GM21619 (cell line): ENCODE results near the gene PPID.
A peak's percentile ranks its signal among the peaks of the same experiment; 100 is the strongest.
"Not testable (repeated sequence)": the region's sequence is repeated elsewhere in the genome, so short reads cannot be mapped to it uniquely, and the experiment has no call there.

ENCODE experiments used
- ATAC-seq: cut with Tn5 transposase; IDR thresholded peaks from one replicate; pipeline ENCODE4 v1.9.1; 2021; ENCODE audit not compliant: unreplicated experiment

PPID gene

DNA sequence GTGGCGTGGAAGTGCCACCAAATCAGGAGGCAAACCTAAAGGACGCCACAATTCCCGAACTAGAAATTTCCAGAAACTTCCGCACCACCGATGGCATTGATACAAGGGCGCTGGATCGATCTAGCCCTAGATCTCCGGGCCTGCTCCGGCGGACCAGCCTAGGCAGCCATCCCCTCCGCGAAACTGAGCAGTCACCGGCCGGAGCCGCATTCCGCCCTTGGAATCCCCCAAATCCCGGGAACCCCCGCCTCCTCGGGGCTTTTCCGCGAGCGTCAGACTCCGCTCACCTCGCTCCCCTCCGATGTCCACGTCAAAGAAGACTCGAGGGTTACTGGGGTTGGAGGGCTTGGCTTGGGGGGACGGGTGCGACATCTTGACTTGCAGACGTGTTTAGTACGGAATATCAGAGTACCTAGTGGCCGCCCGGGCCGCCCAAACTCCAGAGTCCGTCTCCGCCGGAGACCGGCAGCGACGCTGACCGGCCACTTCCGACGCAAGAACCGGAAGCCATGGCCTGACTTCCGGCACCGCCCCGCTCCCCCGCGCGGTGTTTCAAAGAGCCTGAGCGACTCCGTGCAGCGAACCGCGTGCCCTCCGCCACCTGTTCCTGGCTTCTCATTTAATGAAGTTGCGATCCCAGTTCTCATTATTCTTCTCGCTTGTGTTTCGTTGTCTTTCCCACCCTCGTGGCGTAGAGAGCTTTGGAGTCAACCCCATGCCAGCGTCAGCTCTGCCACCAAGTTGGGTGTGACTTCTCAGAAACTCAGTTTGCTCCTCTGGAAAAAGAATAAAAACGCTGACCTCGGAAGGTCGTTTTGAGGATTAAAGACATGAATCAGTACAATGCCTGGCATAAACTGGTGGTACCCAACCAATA, at the start of gene PPID:
PPID (minus strand) TSS at position 480 of the 877 bp plus-strand sequence; CDS start at position 372, 108 bp downstream.
- ATAC-seq, result peak; percentile 98

GRCh38 chr4:158771776-158772175, 48.6 kb upstream of the PPID start:
- no peak for ATAC-seq

DNA sequence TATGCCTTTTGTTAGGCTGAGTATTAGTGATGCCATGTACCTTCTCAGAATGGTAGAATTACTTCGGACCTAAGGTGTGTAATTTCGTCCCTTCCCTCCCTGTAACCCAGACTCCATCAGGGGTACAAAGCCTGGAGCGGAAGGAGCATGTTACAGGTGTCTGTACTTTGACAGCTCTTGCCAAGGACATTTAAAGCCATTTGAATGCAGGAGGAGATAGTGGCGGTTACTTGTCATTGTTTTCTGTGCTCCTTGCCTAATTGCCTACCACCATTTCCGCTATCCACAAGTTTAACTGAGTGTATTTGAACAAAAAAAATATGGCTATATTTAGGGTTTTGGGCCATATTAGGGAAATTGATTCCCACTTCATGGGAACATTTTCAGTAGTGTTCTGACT, 47.5 kb upstream of the PPID start:
- no peak for ATAC-seq

DNA sequence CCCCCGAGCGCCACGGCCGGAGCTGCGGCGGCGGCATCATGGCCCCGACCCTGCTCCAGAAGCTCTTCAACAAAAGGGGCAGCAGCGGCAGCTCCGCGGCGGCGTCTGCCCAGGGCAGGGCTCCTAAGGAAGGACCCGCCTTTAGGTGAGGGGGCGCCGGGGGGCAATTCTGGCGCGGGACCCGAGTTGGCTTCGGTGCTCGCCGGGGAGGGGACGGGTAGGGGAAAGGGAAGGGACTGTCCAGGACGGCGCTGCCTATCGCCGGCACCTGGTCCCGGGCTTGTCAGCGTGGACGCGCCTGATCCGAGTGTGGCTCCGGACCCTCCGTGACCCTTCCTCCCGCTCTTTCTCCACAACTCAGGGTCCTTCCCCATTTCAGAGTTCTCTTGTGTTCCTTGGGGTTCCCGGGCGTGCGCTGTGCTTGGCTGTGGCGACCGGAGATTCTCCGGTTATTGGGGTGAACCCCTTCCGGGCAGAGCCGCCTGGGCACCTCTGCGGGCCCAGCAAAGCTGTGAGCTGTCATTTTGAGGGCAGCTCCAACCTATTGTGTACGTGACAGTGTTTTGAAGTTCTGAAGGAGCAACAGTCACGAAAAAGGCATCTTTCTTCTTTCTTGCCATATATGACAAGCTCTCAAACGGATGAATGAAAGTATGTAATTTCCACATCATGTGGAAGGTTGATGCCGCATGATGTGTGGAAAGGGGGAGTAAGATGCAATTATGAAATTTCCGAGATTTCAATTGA, 46.2 kb upstream of the PPID start:
- peak; percentile 35 for ATAC-seq

- ATAC-seq, result peak; percentile 73
These were observed 45.5 kb upstream of the PPID start, which contains the start of gene FNIP2 for GRCh38 chr4:158768555-158769174. Gene FNIP2 (plus strand): TSS chr4:158769026. CDS start chr4:158769213, 187 bp downstream.

GRCh38 chr4:158767451-158767850, 44.3 kb upstream of the PPID start:
- ATAC-seq, result no peak

DNA sequence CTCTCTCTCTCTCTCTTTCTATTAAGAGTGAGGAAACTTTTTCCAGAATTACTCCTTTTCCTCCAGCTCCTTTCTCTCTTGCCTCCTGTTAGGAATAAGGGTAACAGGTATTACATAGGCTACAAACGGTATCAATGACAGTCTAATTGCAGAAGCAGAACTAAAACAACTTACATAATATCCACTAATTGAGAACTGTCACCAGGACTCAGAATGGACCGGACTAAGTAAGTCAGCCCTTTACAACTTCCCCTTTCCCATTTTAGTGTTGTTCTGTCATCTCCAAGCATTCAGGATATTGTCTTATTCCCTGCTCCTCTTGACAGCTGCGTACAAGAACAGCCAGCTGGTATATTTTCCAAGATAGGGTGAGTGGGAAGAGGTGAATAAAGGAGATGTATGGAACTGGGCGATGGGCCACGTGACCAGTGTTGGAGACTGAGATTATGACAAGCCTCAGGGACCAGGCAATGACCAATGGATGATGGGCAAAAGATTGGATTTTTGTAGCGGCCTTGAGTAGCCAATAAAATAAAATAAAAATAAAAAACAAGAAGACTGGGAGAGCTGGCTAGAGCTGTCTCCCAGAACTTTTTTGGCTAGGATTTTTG, 43.3 kb upstream of the PPID start:
- ATAC-seq, result no peak

DNA sequence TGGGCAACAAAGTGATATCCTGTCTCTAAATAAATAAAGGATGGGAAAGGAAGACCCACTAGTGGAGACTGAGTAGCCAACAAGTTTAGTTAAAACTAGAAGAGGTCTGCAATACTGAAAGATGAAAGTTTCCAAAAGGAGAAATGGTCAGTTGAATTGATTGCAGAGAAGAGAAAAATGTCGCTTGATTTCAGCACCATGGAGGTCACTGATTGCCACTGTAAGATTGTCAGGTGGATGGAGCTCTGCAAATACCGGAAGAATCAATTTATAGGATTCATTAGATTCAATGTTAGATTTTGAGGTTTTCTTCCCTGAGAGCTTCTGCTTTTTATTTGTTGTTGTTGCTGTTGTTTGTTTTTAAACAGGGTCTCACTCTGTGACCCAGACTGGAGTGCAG, 40.3 kb upstream of the PPID start:
- ATAC-seq, result no peak

DNA sequence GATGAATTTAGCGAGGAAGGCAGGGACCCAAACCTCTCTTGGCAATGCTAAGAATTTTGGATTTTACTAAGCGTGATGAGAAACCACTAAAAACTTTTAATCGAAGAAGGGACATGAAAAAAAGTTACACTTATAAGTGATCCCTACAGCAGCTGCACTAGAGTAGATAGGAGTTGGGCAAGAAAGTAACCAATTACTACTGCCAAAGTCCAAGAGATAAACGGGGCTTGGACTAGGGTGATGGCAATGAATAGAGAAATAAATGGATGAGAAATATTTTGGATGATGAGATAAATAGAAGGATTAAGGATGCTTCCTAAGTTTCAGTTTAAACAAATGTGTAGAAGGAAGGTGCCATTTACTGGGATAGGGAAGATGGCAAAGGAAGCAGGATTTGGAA, 39.4 kb upstream of the PPID start:
- ATAC-seq, result no peak

DNA sequence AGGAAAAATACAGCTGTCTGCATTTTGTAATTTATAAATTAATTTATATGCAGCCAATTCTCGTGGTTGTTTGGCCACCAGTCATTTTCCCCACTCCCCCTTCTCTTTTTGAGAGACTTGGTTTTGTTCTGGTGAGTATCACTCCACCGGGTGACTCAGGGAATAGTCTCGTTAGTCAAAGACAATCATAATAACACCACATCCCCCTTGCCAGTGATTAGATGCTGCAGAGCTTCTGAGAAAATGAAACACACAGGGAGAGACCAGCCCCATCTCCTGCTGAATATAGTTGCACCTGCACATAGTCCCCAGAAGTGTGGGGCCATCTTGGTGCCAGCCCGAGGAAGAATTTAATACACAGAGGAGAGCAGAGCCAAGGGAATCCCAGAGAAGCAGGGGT, 37.7 kb upstream of the PPID start:
- no peak for ATAC-seq

DNA sequence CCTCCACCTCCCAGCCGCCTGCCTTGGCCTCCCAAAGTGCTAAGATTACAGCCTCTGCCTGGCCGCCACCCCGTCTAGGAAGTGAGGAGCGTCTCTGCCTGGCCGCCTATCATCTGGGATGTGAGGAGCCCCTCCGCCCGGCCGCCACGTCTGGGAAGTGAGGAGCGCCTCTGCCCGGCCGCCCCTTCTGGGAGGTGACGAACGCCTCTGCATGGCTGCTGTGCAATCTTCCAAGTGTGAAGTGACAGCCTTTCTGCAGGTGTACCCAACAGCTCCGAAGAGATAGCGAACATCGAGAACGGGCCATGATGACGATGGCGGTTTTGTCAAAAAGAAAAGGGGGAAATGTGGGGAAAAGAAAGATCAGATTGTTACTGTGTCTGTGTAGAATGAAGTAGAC, 36.3 kb upstream of the PPID start:
- ATAC-seq, result not testable (repeated sequence)

DNA sequence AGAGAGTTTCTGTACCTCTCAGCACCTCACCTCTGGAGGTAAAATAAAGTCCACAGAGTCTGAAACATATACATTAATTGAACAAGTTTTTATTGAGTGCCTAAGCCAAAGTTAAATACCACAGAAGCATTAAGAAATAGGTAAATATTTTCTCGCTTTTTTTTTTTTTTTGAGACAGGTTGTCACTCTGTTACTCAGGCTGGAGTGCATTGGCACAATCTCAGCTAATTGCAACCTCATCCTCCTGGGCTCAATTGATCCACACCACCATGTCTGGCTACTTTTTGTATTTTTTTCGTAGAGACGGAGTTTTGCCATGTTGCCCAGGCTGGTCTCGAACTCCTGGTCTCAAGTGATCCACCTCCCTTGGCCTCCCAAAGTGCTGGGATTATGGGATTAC, 35.5 kb upstream of the PPID start:
- ATAC-seq, result no peak

DNA sequence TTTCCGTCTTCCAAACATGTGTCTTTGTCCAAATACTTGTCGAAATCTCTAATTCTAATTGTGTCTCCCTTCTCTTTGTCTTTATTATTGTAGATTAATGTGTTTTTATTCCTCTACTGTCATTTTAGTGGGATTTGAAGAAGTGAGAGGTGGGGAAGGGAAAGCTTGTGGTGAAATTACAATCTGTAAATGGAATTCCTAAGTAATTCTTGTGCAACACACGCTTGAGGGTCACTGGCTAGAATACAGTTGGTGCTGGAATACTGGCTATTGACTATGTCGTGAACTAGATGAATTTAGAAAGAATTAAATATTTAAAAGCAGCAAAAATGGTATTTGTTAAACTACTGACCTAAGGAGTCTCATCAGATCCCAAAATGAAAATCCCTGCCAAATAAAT, 34.9 kb upstream of the PPID start:
- ATAC-seq, result no peak

DNA sequence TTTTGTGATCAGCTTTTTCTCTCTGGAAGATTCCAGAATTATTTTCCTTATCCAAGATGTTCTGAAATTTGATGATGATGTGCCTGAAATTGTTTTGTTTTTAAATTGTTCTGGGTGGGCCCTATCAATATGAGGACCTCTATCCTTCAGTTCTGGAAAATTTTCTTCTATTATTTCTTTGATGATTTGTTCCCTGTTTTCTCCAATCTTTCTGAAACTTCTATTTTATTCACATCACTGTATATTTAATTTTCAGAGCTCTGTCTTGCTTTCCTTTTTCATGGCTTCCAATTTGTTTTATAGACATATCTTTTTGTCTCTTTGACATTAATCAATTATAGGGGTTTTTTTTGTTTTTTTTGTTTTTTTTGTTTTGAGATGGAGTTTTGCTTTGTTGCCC, 33.4 kb upstream of the PPID start:
- no peak for ATAC-seq

DNA sequence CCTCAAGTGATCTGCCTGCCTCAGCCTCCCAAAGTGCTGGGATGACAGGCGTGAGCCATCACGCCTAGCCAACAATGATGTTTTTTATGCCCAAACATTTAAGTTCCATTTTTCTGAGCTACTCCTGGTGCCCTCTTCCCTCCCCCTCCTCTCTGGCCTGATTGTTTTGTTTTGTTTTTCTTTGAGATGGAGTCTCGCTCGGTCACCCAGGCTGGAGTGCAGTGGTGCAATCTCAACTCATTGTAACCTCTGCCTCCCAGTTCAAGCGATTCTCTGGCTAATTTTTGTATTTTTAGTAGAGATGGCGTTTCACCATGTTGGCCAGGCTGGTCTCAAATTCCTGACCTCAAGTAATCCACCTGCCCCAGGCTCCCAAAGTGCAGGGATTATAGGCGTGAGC, 32.6 kb upstream of the PPID start:
- not testable (repeated sequence) for ATAC-seq

DNA sequence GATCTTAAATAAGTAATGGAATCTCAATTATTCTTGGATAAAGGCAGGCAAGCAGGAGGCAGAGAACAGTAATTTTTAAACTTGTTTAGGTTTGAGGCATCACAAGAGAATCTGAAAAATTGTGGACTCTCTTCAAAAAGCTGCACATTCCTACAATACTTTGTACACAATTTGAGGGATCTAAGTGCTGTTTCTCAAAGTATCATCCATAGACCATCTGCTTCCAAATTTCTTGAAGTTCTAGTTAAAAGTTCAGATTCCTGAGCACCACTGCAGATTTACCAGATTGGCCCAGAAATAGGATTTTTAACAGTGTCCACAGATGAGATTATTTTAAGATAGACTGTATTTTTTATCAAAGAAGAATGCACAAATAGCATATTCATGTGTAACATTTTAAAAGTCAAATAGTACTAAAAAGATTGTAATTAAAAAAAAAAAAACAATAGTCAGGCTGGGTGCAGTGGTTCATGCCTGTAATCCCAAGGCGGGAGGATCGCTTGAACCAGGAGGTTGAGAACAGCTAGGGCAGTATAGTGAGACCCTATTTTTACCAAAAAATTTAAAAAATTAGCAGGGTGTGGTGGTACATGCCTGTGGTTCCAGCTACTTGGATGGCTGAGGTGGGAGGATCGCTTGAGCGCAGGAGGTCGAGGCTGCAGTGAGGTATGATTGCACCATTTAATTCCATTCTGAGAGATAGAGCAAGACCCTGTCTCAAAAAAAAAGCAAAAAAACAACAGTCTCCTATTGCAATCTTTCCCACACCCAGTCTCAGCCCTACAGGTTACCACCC, 31.4 kb upstream of the PPID start:
- no peak for ATAC-seq

DNA sequence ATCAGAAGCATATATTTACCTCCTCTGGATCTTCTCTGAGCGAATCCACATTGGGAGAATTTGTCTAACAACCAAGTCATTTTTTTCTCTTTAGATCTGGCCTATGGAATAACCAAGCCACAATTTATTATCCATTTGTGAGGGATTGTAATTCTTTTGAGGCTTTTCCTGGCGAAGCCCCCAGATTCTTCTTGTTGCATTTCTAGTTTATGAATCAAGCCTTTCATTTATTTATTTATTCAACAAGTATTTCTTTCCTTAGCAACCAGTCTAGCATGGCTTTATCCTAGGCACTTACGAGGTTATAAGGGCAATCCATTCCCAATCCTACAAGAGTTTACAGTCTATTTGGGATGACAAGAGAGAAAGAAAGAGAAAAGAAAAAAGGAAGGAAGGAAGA, 27.2 kb upstream of the PPID start:
- no peak for ATAC-seq

DNA sequence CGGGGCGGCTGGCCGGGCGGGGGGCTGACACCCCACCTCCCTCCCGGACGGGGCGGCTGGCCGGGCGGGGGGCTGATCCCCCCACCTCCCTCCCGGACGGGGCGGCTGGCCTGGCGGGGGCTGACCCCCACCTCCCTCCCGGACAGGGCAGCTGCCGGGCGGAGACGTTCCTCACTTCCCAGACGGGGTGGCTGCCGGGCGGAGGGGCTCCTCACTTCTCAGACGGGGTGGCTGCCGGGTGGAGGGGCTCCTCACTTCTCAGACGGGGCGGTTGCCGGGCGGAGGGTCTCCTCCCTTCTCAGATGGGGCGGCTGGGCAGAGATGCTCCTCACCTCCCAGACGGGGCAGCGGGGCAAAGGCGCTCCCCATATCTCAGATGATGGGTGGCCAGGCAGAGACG, 23.3 kb upstream of the PPID start:
- not testable (repeated sequence) for ATAC-seq

- no peak for ATAC-seq
These were observed 18.3 kb upstream of the PPID start for GRCh38 chr4:158741326-158742021.

DNA sequence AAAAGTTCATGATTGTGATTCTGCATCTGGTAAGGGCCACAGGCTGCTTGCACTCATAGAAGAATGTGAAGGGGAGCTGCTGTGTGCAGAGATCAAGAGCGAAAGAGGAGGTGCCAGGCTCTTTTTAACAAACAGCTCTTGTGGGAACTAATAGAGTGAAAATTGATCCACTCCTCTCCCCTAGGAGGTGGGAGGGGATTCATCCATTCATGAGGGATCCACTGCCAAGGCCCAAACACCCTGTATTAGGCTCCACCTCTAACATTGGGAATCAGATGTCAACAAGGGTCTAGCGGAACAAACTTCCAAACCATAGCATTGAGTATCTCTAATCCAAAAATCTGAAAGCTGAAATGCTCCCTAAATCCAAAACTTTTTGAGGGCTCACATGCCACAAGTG, 16.4 kb upstream of the PPID start:
- no peak for ATAC-seq
